WTC11 (cell line): ENCODE measurements around the gene SUSD4. TPM values are rescaled to one million over a fixed set of nuclear protein-coding genes. Genes with fewer than 3 reads are reported as not detected.

Source experiments
- ATAC-seq: fragments of 200-7000 bp; cut with Tn5 transposase; 2 replicates; pipeline ENCODE4 v1.10.0; 2021; ENCODE audit warnings: mild to moderate bottlenecking, moderate library complexity
- CTCF ChIA-PET: fragments of 300-600 bp; sonication (Branson Sonifier 250); formaldehyde crosslinking; loops from one replicate; lab custom pipeline; 2021; ENCODE audit warnings: antibody characterized with exemption; lab: Charles Lee
- POLR2A ChIA-PET: fragments of 350-600 bp; sonication (Branson Sonifier 250); formaldehyde crosslinking; loops from one replicate; lab custom pipeline; 2021; ENCODE audit warnings: antibody characterized with exemption; lab: Charles Lee
- DNase-seq: peaks from one replicate; pipeline ENCODE4 v3.0.0; 2021; ENCODE audit warnings: low spot score
- H3K27ac Mint-ChIP-seq: 2 replicates; pipeline ENCODE4 v1.8.0; 2021; ENCODE audit warnings: mixed read lengths
- H3K27me3 Mint-ChIP-seq: 2 replicates; pipeline ENCODE4 v1.8.0; 2021; ENCODE audit warnings: low read depth, mild to moderate bottlenecking, moderate library complexity, mixed read lengths
- H3K36me3 Mint-ChIP-seq: 2 replicates; pipeline ENCODE4 v1.8.0; 2021; ENCODE audit warnings: mixed read lengths
- H3K4me1 Mint-ChIP-seq: 2 replicates; pipeline ENCODE4 v1.8.0; 2022; ENCODE audit warnings: mixed read lengths
- H3K4me3 Mint-ChIP-seq: 2 replicates; pipeline ENCODE4 v1.8.0; 2021; ENCODE audit warnings: mild to moderate bottlenecking, moderate library complexity, mixed read lengths
- H3K9me3 Mint-ChIP-seq: 2 replicates; pipeline ENCODE4 v1.8.0; 2021; ENCODE audit warnings: mixed read lengths
- ATF6 ChIP-seq: sonication (generic); formaldehyde crosslinking; IDR thresholded peaks from 2 replicates; pipeline ENCODE4 v1.8.1; 2023; ENCODE audit warnings: mild to moderate bottlenecking, missing genetic modification reagents
- E2F5 ChIP-seq: sonication (generic); formaldehyde crosslinking; IDR thresholded peaks from 2 replicates; pipeline ENCODE4 v1.8.1; 2022; ENCODE audit warnings: mild to moderate bottlenecking, moderate library complexity, missing genetic modification reagents
- ERG ChIP-seq: fragments of 250-450 bp; sonication (Bioruptor Pico); IDR thresholded peaks from 2 replicates; pipeline ENCODE4 v1.8.0; 2021; ENCODE audit warnings: mild to moderate bottlenecking
- FOXJ3 ChIP-seq: sonication (generic); formaldehyde crosslinking; IDR thresholded peaks from 2 replicates; pipeline ENCODE4 v1.9.0; 2021; ENCODE audit warnings: missing genetic modification reagents, mild to moderate bottlenecking, borderline replicate concordance
- FOXP1 ChIP-seq: sonication (generic); formaldehyde crosslinking; IDR thresholded peaks from 2 replicates; pipeline ENCODE4 v1.8.0; 2022; ENCODE audit warnings: missing genetic modification reagents, mild to moderate bottlenecking, moderate library complexity, borderline replicate concordance
- GABPB1 ChIP-seq: sonication (generic); formaldehyde crosslinking; IDR thresholded peaks from 2 replicates; pipeline ENCODE4 v1.8.1; 2023; ENCODE audit warnings: mild to moderate bottlenecking, missing genetic modification reagents
- JAZF1 ChIP-seq: fragments of 250-450 bp; sonication (Bioruptor Pico); IDR thresholded peaks from 2 replicates; pipeline ENCODE4 v1.9.0; 2021; ENCODE audit warnings: moderate library complexity, mild to moderate bottlenecking, inconsistent platforms
- JUN ChIP-seq: sonication (generic); formaldehyde crosslinking; IDR thresholded peaks from 2 replicates; pipeline ENCODE4 v1.8.0; 2023; ENCODE audit warnings: mild to moderate bottlenecking, missing genetic modification reagents
- MYBL2 ChIP-seq: sonication (generic); formaldehyde crosslinking; IDR thresholded peaks from 2 replicates; pipeline ENCODE4 v1.8.1; 2023; ENCODE audit warnings: mild to moderate bottlenecking, moderate library complexity, missing genetic modification reagents
- NFYB ChIP-seq: sonication (generic); formaldehyde crosslinking; conservative IDR thresholded peaks from 2 replicates; pipeline ENCODE4 v1.8.0; 2022; ENCODE audit warnings: low read depth, missing genetic modification reagents
- RORB ChIP-seq: fragments of 250-450 bp; sonication (Bioruptor Pico); IDR thresholded peaks from 2 replicates; pipeline ENCODE4 v1.9.0; 2021; ENCODE audit warnings: mild to moderate bottlenecking
- STAT6 ChIP-seq: sonication (generic); formaldehyde crosslinking; conservative IDR thresholded peaks from 2 replicates; pipeline ENCODE4 v1.8.1; 2023; ENCODE audit warnings: mild to moderate bottlenecking, low read depth, missing genetic modification reagents, moderate library complexity
- ZMAT4 ChIP-seq: fragments of 250-450 bp; sonication (Bioruptor Pico); IDR thresholded peaks from 2 replicates; pipeline ENCODE4 v1.9.0; 2021; ENCODE audit warnings: mild to moderate bottlenecking
- ZNF232 ChIP-seq: sonication (generic); formaldehyde crosslinking; IDR thresholded peaks from 2 replicates; pipeline ENCODE4 v1.8.0; 2022; ENCODE audit warnings: mild to moderate bottlenecking, missing genetic modification reagents
- ZNF423 ChIP-seq: fragments of 250-450 bp; sonication (Bioruptor Pico); IDR thresholded peaks from 2 replicates; pipeline ENCODE4 v2.1.2; 2022; ENCODE audit warnings: mild to moderate bottlenecking, moderate library complexity
- total RNA-seq: library from RNA; stranded (reverse); gene quantifications from 3 replicates; pipeline ENCODE4 v1.2.3, GENCODE V29; 2021
- TF ChIP-seq, protein P1 (sequence below): sonication (generic); formaldehyde crosslinking; IDR thresholded peaks from 2 replicates; pipeline ENCODE4 v1.8.1; 2023; ENCODE audit warnings: mild to moderate bottlenecking, missing genetic modification reagents, borderline replicate concordance
- TF ChIP-seq, protein P2 (sequence below): fragments of 200-600 bp; IDR thresholded peaks from 2 replicates; pipeline ENCODE4 v1.8.0; 2022; ENCODE audit warnings: antibody characterized with exemption

SUSD4 gene
- total RNA-seq, 1 experiment from 2014 or later = 1.8 TPM

DNA sequence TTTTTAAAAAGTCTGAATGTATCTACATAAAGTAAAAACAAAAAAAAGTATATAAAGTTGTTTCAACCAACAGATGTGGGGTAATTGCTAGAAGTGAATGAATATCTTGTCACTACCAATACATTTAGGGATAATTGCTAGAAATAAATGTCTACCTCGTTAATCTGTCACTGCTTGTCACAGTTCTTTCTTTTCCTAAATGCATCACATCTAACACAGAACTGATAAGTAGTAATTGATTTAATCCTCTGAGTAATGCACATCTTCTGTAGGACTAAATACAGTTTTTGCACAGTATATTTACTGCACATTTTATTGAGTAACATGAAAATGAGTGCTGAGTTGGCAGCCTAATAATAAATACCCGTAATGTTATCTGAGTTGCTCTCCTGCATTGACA, 72.2 kb downstream of the SUSD4 start (continued):
- TF ChIP-seq MYBL2 (CRISPR knock-in tag) = no peak
- no peak for TF ChIP-seq STAT6

GRCh38 chr1:223290397-223290796, 73.6 kb downstream of the SUSD4 start:
- ChIA-PET POLR2A (interaction anchor here (0.6 kb wide), 1 partner anchor 215 kb away, joined by 5 read pairs; no protein-coding TSS in a partner anchor), CTCF (no interaction called here)
- H3K36me3 Mint-ChIP-seq = no peaks in the 10 kb centered on the region
- H3K4me3 Mint-ChIP-seq = no peak overlapping the region
- TF ChIP-seq JAZF1 (CRISPR knock-in tag) (no peak), GABPB1 (no peak), FOXJ3 (CRISPR knock-in tag) (no peak), NFYB (no peak), ATF6 (CRISPR knock-in tag) (no peak), E2F5 (CRISPR knock-in tag) (no peak), JUN (no peak)
- DNase-seq (no peak), ATAC-seq (no peak)
- H3K27ac Mint-ChIP-seq = no peak overlapping the region
- H3K27me3 Mint-ChIP-seq = peaks cover 2% of the 10 kb centered on the region; the same call in 1 of the 2 replicates
- H3K9me3 Mint-ChIP-seq = peaks cover 3% of the 10 kb centered on the region
- H3K4me1 Mint-ChIP-seq = no peaks in the 10 kb centered on the region

DNA sequence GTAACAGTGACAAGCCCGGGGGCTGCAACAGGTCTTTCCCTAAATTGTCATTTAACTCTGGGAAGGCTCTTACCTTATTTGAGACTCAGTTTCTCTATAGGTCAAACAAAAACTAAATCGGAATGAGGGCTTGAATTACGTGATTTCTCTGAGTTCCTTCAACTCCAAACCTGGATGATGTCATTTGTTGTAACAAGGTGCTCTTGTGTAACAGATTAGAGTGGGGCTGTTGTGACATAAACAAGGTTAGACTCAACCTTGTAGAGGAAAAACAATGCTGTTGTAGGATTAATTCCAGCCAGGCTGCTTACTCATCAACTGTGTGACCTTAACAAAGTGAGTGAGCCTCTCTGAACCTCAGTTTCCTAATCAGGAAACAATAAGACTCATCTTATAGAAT, 74.4 kb downstream of the SUSD4 start:
- Mint-ChIP-seq H3K4me3 (no peak overlapping the region), H3K36me3 (no peaks in the 10 kb centered on the region), H3K4me1 (no peaks in the 10 kb centered on the region), H3K27ac (no peak overlapping the region), H3K27me3 (peaks cover 2% of the 10 kb centered on the region; the same call in 1 of the 2 replicates), H3K9me3 (peaks cover 11% of the 10 kb centered on the region)
- no peak for ATAC-seq
- CTCF ChIA-PET = no interaction called here
- no peak for DNase-seq
- POLR2A ChIA-PET = no interaction called here
- no peak for TF ChIP-seq ZMAT4
- TF ChIP-seq, protein P1, sequence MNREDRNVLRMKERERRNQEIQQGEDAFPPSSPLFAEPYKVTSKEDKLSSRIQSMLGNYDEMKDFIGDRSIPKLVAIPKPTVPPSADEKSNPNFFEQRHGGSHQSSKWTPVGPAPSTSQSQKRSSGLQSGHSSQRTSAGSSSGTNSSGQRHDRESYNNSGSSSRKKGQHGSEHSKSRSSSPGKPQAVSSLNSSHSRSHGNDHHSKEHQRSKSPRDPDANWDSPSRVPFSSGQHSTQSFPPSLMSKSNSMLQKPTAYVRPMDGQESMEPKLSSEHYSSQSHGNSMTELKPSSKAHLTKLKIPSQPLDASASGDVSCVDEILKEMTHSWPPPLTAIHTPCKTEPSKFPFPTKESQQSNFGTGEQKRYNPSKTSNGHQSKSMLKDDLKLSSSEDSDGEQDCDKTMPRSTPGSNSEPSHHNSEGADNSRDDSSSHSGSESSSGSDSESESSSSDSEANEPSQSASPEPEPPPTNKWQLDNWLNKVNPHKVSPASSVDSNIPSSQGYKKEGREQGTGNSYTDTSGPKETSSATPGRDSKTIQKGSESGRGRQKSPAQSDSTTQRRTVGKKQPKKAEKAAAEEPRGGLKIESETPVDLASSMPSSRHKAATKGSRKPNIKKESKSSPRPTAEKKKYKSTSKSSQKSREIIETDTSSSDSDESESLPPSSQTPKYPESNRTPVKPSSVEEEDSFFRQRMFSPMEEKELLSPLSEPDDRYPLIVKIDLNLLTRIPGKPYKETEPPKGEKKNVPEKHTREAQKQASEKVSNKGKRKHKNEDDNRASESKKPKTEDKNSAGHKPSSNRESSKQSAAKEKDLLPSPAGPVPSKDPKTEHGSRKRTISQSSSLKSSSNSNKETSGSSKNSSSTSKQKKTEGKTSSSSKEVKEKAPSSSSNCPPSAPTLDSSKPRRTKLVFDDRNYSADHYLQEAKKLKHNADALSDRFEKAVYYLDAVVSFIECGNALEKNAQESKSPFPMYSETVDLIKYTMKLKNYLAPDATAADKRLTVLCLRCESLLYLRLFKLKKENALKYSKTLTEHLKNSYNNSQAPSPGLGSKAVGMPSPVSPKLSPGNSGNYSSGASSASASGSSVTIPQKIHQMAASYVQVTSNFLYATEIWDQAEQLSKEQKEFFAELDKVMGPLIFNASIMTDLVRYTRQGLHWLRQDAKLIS (CRISPR knock-in tag) = no peak
- TF ChIP-seq FOXP1 (CRISPR knock-in tag) = no peak
- no peak for TF ChIP-seq RORB
- TF ChIP-seq, protein P2, sequence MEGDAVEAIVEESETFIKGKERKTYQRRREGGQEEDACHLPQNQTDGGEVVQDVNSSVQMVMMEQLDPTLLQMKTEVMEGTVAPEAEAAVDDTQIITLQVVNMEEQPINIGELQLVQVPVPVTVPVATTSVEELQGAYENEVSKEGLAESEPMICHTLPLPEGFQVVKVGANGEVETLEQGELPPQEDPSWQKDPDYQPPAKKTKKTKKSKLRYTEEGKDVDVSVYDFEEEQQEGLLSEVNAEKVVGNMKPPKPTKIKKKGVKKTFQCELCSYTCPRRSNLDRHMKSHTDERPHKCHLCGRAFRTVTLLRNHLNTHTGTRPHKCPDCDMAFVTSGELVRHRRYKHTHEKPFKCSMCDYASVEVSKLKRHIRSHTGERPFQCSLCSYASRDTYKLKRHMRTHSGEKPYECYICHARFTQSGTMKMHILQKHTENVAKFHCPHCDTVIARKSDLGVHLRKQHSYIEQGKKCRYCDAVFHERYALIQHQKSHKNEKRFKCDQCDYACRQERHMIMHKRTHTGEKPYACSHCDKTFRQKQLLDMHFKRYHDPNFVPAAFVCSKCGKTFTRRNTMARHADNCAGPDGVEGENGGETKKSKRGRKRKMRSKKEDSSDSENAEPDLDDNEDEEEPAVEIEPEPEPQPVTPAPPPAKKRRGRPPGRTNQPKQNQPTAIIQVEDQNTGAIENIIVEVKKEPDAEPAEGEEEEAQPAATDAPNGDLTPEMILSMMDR = no peak
- no peak for TF ChIP-seq ZNF232 (CRISPR knock-in tag)
- no peak for TF ChIP-seq ZNF423 (CRISPR knock-in tag)
- TF ChIP-seq ERG = no peak
